Ascending aorta (tissue), 2 donors: Measurements from ENCODE around the gene ZBTB37. TPM values are rescaled to one million over a fixed set of nuclear protein-coding genes. Genes with fewer than 3 reads are reported as not detected.

ENCODE experiments used
- DNase-seq, 2 donors: peaks; one replicate each; pipeline ENCODE4 v3.0.0-alpha.2; 2019; ENCODE audit warnings: low spot score in 2 of 2
- H3K27ac ChIP-seq, 2 donors: fragments of 200-600 bp; sonication (generic); one replicate each; pipeline ENCODE4 v1.5.1; 2016 to 2017; ENCODE audit warnings: mild to moderate bottlenecking in 1 of 2
- H3K27me3 ChIP-seq: fragments of 200-600 bp; sonication (generic); one replicate; pipeline ENCODE4 v1.5.1; 2017
- H3K36me3 ChIP-seq, 2 donors: fragments of 200-600 bp; sonication (generic); one replicate each; pipeline ENCODE4 v1.5.1; 2016
- H3K4me1 ChIP-seq, 2 donors: fragments of 200-600 bp; sonication (generic); one replicate each; pipeline ENCODE4 v1.5.1; 2016 to 2017; ENCODE audit warnings: mild to moderate bottlenecking in 1 of 2
- H3K4me3 ChIP-seq, 2 donors: fragments of 200-600 bp; sonication (generic); one replicate each; pipeline ENCODE4 v1.5.1; 2016 to 2017; ENCODE audit warnings: mild to moderate bottlenecking in 1 of 2
- H3K9me3 ChIP-seq, 2 donors: fragments of 200-600 bp; sonication (generic); one replicate each; pipeline ENCODE4 v1.5.1; 2016
- CTCF ChIP-seq, 3 experiments: fragments of 200-600 bp in 2 of 3; fragments of 450-650 bp in 1 of 3; sonication (generic) in 2 of 3; IDR thresholded peaks; one replicate each; pipeline ENCODE4 v1.5.1; 2016 to 2019; ENCODE audit warnings: antibody characterized with exemption in 3 of 3, mild to moderate bottlenecking in 1 of 3, moderate library complexity in 1 of 3
- intact Hi-C: fragments of 100-400 bp; cut with DNase I; formaldehyde crosslinking; loops from one replicate; pipeline ENCODE4 v1.15.1; 2023
- total RNA-seq: library from RNA; depleted of rRNA; stranded (reverse); fragments of >200 nt; gene quantifications from one replicate; pipeline ENCODE4 v1.1.0, GENCODE V29; 2016

The ZBTB37 gene
- total RNA-seq, 1 donor from 2014 or later, result 5.0 TPM

DNA sequence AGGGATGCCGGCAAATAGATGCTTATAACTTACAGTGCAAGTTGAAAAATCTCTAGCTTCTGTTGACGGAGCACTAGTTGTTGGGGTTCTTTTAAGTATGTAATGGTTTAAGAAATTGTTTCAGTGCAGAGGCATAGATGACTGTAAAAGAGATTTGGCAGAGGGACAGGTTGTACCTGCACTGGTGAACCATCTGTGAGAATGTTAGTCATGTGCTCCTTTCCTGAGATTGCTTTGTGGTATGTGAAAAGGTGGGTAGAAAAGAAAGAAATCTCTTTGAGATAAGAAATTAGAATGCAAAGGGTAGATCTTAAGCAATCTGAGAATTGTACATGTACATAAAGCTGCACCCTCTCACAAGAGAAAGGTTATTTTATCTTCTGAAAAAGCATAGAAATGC is 19.4 kb downstream of the ZBTB37 start:
- H3K27me3 ChIP-seq, result no peaks in the 10 kb centered on the region
- H3K36me3 ChIP-seq, result peaks cover 20 to 37% of the 10 kb centered on the region in 2 donors
- H3K27ac ChIP-seq, result no peak overlapping the region
- H3K9me3 ChIP-seq, result no peaks in the 10 kb centered on the region
- intact Hi-C loops, result no loop called here
- no peak for TF ChIP-seq CTCF (IDR thresholded peaks at IDR 0.05)
- no peaks in the 10 kb centered on the region for H3K4me1 ChIP-seq
- no peak overlapping the region for H3K4me3 ChIP-seq
- DNase-seq, result no peak

DNA sequence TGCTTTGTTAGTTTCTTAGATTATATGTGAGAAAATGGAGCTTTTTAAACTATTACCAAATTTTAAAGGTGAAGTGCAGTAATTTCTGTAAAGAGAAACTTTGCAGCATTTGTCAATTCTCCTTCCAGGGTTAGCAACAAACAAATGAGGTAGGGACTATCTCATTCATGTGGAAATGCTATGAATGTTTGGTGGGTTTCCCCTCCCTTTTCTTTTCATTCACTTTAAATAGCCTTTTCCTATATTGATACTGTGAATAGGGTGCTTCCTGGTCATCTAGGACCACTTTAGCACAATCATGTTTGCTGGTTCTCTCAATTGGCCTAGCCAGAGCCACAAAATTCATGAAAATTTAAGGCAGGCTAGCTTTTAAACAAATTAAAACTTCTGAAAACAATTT is 20.6 kb downstream of the ZBTB37 start:
- TF ChIP-seq CTCF (IDR thresholded peaks at IDR 0.05), result no peak
- Histone ChIP-seq H3K4me1 (no peaks in the 10 kb centered on the region), H3K27ac (no peak overlapping the region), H3K36me3 (peaks cover 20 to 37% of the 10 kb centered on the region in 2 donors), H3K4me3 (no peak overlapping the region), H3K27me3 (no peaks in the 10 kb centered on the region), H3K9me3 (no peaks in the 10 kb centered on the region)
- intact Hi-C loops, result no loop called here
- DNase-seq, result no peak

DNA sequence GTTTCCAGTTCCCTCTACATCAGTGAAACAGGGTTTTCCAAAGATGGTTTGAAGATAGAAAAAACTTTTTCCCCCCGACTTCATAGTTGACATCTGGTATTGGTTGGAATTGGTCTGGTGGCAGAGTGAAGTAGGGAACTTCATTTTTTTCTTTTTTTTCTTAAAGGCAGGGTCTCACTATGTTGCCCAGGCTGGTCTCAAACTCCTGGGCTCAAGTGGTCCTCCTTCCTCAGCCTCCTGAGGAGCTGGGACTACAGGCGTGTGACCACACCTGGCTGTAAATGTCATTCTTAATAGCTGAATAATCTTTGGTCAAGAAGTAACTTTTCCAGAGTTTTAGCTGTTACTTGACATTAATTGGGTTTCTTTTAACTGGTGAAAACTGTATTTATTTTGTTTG is 21.7 kb downstream of the ZBTB37 start:
- Histone ChIP-seq H3K36me3 (peaks cover 20 to 36% of the 10 kb centered on the region in 2 donors), H3K4me1 (no peaks in the 10 kb centered on the region), H3K9me3 (no peaks in the 10 kb centered on the region), H3K4me3 (no peak overlapping the region), H3K27me3 (no peaks in the 10 kb centered on the region), H3K27ac (no peak overlapping the region)
- TF ChIP-seq CTCF (IDR thresholded peaks at IDR 0.05), result no peak
- no peak for DNase-seq
- intact Hi-C loops, result no loop called here

- Histone ChIP-seq H3K36me3 (peaks cover 0 to 12% of the 10 kb centered on the region in 2 donors), H3K27ac (no peak overlapping the region), H3K9me3 (no peaks in the 10 kb centered on the region), H3K4me3 (no peak overlapping the region), H3K27me3 (no peaks in the 10 kb centered on the region), H3K4me1 (no peaks in the 10 kb centered on the region)
- no peak for TF ChIP-seq CTCF (IDR thresholded peaks at IDR 0.05)
- DNase-seq, result no peak
- intact Hi-C loops, result no loop called here
Measured at GRCh38 chr1:173893611-173894010, 25.4 kb downstream of the ZBTB37 start.

DNA sequence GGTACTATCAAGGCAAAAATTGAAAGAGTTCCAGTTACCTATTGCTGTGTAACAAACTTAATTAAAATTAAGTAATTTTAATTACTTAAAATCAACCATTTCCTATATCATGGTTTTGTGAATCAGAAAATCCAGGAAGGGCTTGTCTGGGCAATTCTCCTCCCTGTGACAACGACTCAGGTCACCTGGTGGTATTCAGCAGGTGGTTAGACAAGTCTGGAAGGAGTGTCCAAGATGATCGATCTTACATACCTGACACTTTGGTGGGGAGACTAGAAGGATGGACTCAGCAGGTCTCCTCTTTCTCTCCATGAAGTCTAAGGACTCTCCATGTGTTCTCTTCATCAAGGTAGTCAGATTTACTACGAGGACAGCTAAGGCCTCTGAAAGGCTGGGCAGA is 26.0 kb downstream of the ZBTB37 start:
- Histone ChIP-seq H3K9me3 (no peaks in the 10 kb centered on the region), H3K36me3 (peaks cover 0 to 11% of the 10 kb centered on the region in 2 donors), H3K27ac (no peak overlapping the region), H3K4me3 (no peak overlapping the region), H3K4me1 (no peaks in the 10 kb centered on the region), H3K27me3 (no peaks in the 10 kb centered on the region)
- no peak for DNase-seq
- intact Hi-C loops, result no loop called here
- no peak for TF ChIP-seq CTCF (IDR thresholded peaks at IDR 0.05)

- intact Hi-C loops, result no loop called here
- DNase-seq, result no peak
- no peaks in the 10 kb centered on the region for H3K4me1 ChIP-seq
- TF ChIP-seq CTCF (IDR thresholded peaks at IDR 0.05), result no peak
- H3K9me3 ChIP-seq, result no peaks in the 10 kb centered on the region
- H3K4me3 ChIP-seq, result no peak overlapping the region
- H3K27me3 ChIP-seq, result no peaks in the 10 kb centered on the region
- no peak overlapping the region for H3K27ac ChIP-seq
- no peaks in the 10 kb centered on the region for H3K36me3 ChIP-seq
Measured at GRCh38 chr1:173900427-173900826, 32.2 kb downstream of the ZBTB37 start.
